Keratinocyte (primary cell): Measurements from ENCODE around the gene NECTIN1.

ENCODE experiments used
- CTCF ChIP-seq, 3 experiments: IDR thresholded peaks in 1 of 3; conservative IDR thresholded peaks in 1 of 3; optimal IDR thresholded peaks in 1 of 3; 2 replicates in 2 of 3; 3 replicates in 1 of 3; pipeline versions ENCODE3 to v1.5.1; 2011; ENCODE audit warnings: low read length in 3 of 3, mild to moderate bottlenecking in 3 of 3, moderate library complexity in 2 of 3, control low read depth in 1 of 3, inconsistent platforms in 1 of 3; ENCODE audit not compliant: insufficient read depth in 2 of 3; ENCODE audit errors: extremely low read depth in 1 of 3
- EZH2 ChIP-seq: IDR thresholded peaks from one replicate; pipeline ENCODE4 v1.6.1; 2012; ENCODE audit warnings: inconsistent platforms, mild to moderate bottlenecking, low read length, moderate library complexity

DNA sequence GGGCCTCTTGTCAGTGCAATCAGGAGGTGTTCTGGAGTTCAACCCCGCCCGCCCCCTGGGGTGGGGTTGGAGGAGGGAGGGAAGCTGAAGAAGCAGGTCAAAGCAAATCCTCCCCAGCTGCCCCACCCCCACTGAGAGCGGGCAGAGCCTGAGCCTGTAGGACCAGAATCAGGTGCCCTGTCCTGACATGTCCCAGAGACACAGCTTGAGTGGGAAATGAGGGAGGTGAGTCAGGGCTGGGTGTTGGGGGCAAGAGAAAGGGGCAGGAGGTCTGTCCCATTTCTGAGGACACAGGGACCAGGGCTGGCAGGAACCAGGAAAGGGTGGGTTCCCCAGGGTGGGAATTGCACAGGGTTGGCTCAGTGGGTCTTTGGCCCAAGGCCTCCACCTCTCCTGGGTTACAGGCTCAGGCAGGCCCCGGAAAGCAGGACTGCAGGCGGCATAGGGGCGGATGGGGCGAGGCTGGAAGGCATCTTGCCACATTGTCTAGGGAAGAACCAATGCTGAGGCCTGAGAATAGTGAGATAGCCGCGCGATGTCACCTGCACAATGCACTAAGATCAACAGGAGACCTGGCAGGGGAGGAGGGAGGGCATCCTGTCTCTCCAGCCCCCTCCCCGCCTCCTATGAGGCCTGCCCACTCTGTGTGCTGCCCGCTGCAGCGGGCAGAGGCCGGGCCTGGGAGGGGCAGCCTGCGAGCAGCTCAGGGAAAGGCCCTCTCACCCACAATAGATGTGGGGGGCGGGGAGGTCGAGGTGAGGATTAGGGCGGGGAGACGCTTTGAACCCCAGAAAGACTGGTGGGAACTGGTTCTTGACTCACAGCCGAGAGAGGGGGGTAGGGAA lies 32.4 kb downstream of the NECTIN1 start:
- no peak for TF ChIP-seq CTCF (optimal IDR thresholded peaks at IDR 0.05 in 1 of 3, IDR thresholded peaks at IDR 0.05 in 1 of 3, conservative IDR thresholded peaks at IDR 0.05 in 1 of 3; ENCODE audit: extremely low read depth in 1 of 3, insufficient read depth in 2 of 3, low read length in 3 of 3)
- TF ChIP-seq EZH2 = no peak
